WTC11 (cell line): ENCODE measurements around the gene TMEM63C. TPM values are rescaled to one million over a fixed set of nuclear protein-coding genes. Genes with fewer than 3 reads are reported as not detected.

ENCODE experiments used
- AR ChIP-seq: fragments of 250-450 bp; sonication (Bioruptor Pico); IDR thresholded peaks from 2 replicates; pipeline ENCODE4 v1.9.0; 2021; ENCODE audit warnings: mild to moderate bottlenecking
- ARID4B ChIP-seq: sonication (generic); formaldehyde crosslinking; IDR thresholded peaks from 2 replicates; pipeline ENCODE4 v1.8.0; 2023; ENCODE audit warnings: missing genetic modification reagents, mild to moderate bottlenecking, borderline replicate concordance
- ATF3 ChIP-seq: sonication (generic); formaldehyde crosslinking; conservative IDR thresholded peaks from 2 replicates; pipeline ENCODE4 v1.8.1; 2022; ENCODE audit warnings: mild to moderate bottlenecking, missing genetic modification reagents
- CDX4 ChIP-seq: fragments of 250-450 bp; sonication (Bioruptor Pico); IDR thresholded peaks from 2 replicates; pipeline ENCODE4 v1.9.0; 2021; ENCODE audit warnings: moderate library complexity, mild to moderate bottlenecking, inconsistent platforms, borderline replicate concordance
- CREB1 ChIP-seq: sonication (generic); formaldehyde crosslinking; IDR thresholded peaks from 2 replicates; pipeline ENCODE4 v1.8.0; 2023; ENCODE audit warnings: mild to moderate bottlenecking, missing genetic modification reagents
- CREM ChIP-seq: sonication (generic); formaldehyde crosslinking; IDR thresholded peaks from 2 replicates; pipeline ENCODE4 v1.8.1; 2022; ENCODE audit warnings: mild to moderate bottlenecking, missing genetic modification reagents, moderate library complexity
- ETV6 ChIP-seq: sonication (generic); formaldehyde crosslinking; IDR thresholded peaks from 2 replicates; pipeline ENCODE4 v1.8.1; 2022; ENCODE audit warnings: mild to moderate bottlenecking, missing genetic modification reagents
- FOXK1 ChIP-seq: sonication (generic); formaldehyde crosslinking; IDR thresholded peaks from 2 replicates; pipeline ENCODE4 v1.8.0; 2022; ENCODE audit warnings: mild to moderate bottlenecking, moderate library complexity, missing genetic modification reagents
- FOXP4 ChIP-seq: sonication (generic); formaldehyde crosslinking; IDR thresholded peaks from 2 replicates; pipeline ENCODE4 v1.8.0; 2022; ENCODE audit warnings: mild to moderate bottlenecking, missing genetic modification reagents
- GTF2I ChIP-seq: fragments of 250-450 bp; sonication (Bioruptor Pico); conservative IDR thresholded peaks from 2 replicates; pipeline ENCODE4 v1.4.0; 2021; ENCODE audit warnings: mild to moderate bottlenecking
- HMGA2 ChIP-seq: fragments of 250-450 bp; sonication (Bioruptor Pico); IDR thresholded peaks from 2 replicates; pipeline ENCODE4 v1.4.0; 2021; ENCODE audit warnings: mild to moderate bottlenecking, moderate library complexity
- IRF1 ChIP-seq: sonication (generic); formaldehyde crosslinking; IDR thresholded peaks from 2 replicates; pipeline ENCODE4 v1.8.0; 2023; ENCODE audit warnings: missing genetic modification reagents
- IRF2 ChIP-seq: sonication (generic); formaldehyde crosslinking; IDR thresholded peaks from 2 replicates; pipeline ENCODE4 v1.8.0; 2022; ENCODE audit warnings: low read depth, missing genetic modification reagents, borderline replicate concordance
- MYBL2 ChIP-seq: sonication (generic); formaldehyde crosslinking; IDR thresholded peaks from 2 replicates; pipeline ENCODE4 v1.8.1; 2023; ENCODE audit warnings: mild to moderate bottlenecking, moderate library complexity, missing genetic modification reagents
- NFATC4 ChIP-seq: fragments of 250-450 bp; sonication (Bioruptor Pico); IDR thresholded peaks from 2 replicates; pipeline ENCODE4 v1.9.0; 2021; ENCODE audit warnings: mild to moderate bottlenecking
- NFYB ChIP-seq: sonication (generic); formaldehyde crosslinking; conservative IDR thresholded peaks from 2 replicates; pipeline ENCODE4 v1.8.0; 2022; ENCODE audit warnings: low read depth, missing genetic modification reagents
- SMAD3 ChIP-seq: sonication (generic); formaldehyde crosslinking; IDR thresholded peaks from 2 replicates; pipeline ENCODE4 v1.8.0; 2022; ENCODE audit warnings: missing genetic modification reagents, mild to moderate bottlenecking, borderline replicate concordance
- SOX15 ChIP-seq: fragments of 250-450 bp; sonication (Bioruptor Pico); IDR thresholded peaks from 2 replicates; pipeline ENCODE4 v1.9.0; 2021; ENCODE audit warnings: mild to moderate bottlenecking
- TEAD4 ChIP-seq: sonication (generic); formaldehyde crosslinking; IDR thresholded peaks from 2 replicates; pipeline ENCODE4 v1.8.0; 2022; ENCODE audit warnings: mild to moderate bottlenecking, missing genetic modification reagents
- ZNF121 ChIP-seq: sonication (generic); formaldehyde crosslinking; IDR thresholded peaks from 2 replicates; pipeline ENCODE4 v1.8.0; 2023; ENCODE audit warnings: missing genetic modification reagents
- ZNF317 ChIP-seq: sonication (generic); formaldehyde crosslinking; IDR thresholded peaks from 2 replicates; pipeline ENCODE4 v1.8.1; 2023; ENCODE audit warnings: low read depth, mild to moderate bottlenecking, moderate library complexity, missing genetic modification reagents, borderline replicate concordance
- ZNF423 ChIP-seq: fragments of 250-450 bp; sonication (Bioruptor Pico); IDR thresholded peaks from 2 replicates; pipeline ENCODE4 v2.1.2; 2022; ENCODE audit warnings: mild to moderate bottlenecking, moderate library complexity
- total RNA-seq: library from RNA; stranded (reverse); gene quantifications from 3 replicates; pipeline ENCODE4 v1.2.3, GENCODE V29; 2021
- TF ChIP-seq, protein P1 (sequence below): sonication (generic); formaldehyde crosslinking; IDR thresholded peaks from 2 replicates; pipeline ENCODE4 v1.8.1; 2022; ENCODE audit warnings: low read depth, missing genetic modification reagents, borderline replicate concordance
- TF ChIP-seq, protein P2 (sequence below): fragments of 250-450 bp; sonication (Bioruptor Pico); conservative IDR thresholded peaks from 2 replicates; pipeline ENCODE4 v1.9.0; 2021; ENCODE audit warnings: mild to moderate bottlenecking

Gene TMEM63C
- total RNA-seq, 1 experiment from 2014 or later, result 8.8 TPM

DNA sequence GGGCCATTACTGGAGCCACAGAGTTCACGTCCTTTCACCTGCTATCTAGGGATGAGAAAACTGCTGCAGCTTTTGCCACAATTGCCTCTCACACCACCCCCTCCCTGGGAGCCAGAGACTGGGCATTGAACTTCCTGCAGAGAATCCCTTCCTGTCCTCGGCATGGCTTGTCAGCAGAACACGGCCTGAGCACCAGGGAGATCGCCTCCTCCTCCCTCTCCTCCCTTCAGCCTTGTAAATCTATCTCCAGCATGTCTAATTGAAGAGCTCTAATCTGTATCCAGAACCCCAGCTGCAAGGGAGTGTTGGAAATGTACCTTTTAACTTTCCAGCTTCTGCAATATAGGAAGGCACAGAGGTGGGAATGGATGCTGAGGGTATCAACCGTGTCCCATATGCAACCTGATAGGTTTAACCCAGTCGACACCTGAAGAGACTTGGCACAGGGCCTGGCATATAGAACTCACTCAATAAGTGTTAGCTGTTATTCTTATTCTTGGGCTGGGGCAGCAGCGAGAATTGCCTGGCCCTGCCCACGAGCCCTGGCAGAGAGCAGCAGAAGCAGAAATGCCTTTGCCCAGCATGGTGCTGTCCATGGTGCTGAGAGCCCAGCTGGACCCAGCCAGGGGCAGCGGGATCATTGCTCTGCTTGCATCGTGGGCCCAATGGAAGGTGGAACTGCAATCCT, 26.8 kb downstream of the TMEM63C start (continued):
- TF ChIP-seq AR (CRISPR knock-in tag) (no peak), IRF2 (peak; percentile 90; the same call in 1 of the 2 replicates), NFYB (peak; percentile 37; the same call in 1 of the 2 replicates), ZNF423 (CRISPR knock-in tag) (0 out of 2 replicates have a peak, but pooled peaks have one; percentile 9), CREB1 (CRISPR knock-in tag) (peak; percentile 91), CREM (CRISPR knock-in tag) (peak; percentile 78; the same call in 1 of the 2 replicates), ZNF317 (CRISPR knock-in tag) (0 out of 2 replicates have a peak, but pooled peaks have one; percentile 32), NFATC4 (CRISPR knock-in tag) (no peak), TEAD4 (CRISPR knock-in tag) (peak; percentile 95), GTF2I (CRISPR knock-in tag) (no peak), FOXK1 (CRISPR knock-in tag) (peak; percentile 94), ZNF121 (CRISPR knock-in tag) (0 out of 2 replicates have a peak, but pooled peaks have one; percentile 24), SOX15 (CRISPR knock-in tag) (no peak), HMGA2 (no peak), IRF1 (CRISPR knock-in tag) (peak; percentile 91), ETV6 (peak; percentile 93), ARID4B (CRISPR knock-in tag) (peak; percentile 97), CDX4 (no peak), SMAD3 (CRISPR knock-in tag) (peak; percentile 98), MYBL2 (CRISPR knock-in tag) (peak; percentile 92), ATF3 (CRISPR knock-in tag) (0 out of 2 replicates have a peak, but pooled peaks have one; percentile 37), FOXP4 (CRISPR knock-in tag) (peak; percentile 96)
- TF ChIP-seq, protein P1, sequence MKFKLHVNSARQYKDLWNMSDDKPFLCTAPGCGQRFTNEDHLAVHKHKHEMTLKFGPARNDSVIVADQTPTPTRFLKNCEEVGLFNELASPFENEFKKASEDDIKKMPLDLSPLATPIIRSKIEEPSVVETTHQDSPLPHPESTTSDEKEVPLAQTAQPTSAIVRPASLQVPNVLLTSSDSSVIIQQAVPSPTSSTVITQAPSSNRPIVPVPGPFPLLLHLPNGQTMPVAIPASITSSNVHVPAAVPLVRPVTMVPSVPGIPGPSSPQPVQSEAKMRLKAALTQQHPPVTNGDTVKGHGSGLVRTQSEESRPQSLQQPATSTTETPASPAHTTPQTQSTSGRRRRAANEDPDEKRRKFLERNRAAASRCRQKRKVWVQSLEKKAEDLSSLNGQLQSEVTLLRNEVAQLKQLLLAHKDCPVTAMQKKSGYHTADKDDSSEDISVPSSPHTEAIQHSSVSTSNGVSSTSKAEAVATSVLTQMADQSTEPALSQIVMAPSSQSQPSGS (CRISPR knock-in tag), result 0 out of 2 replicates have a peak, but pooled peaks have one; percentile 77
- TF ChIP-seq, protein P2, sequence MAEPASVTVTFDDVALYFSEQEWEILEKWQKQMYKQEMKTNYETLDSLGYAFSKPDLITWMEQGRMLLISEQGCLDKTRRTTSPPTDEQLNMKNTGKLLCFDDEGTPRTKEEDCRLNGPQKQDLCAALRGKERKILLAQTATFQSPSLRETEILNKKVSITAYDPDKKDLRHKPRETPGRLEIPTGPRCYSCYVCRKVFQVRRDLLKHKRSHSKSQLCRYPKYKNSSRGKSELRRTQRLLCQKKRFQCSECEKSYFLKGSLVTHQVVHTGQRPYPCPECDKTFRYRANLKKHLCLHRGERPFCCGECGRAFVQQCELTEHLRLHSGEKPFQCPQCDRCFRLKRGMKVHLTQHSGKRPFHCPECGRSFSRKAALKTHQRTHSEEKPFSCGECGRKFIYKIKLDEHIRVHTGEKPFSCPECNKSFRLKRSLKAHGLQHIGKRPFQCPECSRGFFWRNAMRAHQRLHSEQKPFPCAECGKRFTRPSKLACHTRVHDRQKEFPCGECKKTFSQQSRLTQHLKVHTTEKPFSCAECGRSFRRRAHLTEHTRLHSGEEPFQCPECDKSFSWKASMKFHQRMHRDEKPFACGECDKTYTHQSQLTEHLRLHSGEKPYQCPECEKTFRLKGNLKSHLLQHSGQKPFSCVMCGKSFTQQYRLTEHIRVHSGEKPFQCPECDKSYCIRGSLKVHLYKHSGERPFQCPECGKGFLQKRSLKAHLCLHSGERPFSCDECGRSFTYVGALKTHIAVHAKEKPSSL, result no peak
